Measurements from ENCODE around the gene NPEPL1. TPM values are rescaled to one million over a fixed set of nuclear protein-coding genes. Genes with fewer than 3 reads are reported as not detected.

The NPEPL1 gene, protein sequence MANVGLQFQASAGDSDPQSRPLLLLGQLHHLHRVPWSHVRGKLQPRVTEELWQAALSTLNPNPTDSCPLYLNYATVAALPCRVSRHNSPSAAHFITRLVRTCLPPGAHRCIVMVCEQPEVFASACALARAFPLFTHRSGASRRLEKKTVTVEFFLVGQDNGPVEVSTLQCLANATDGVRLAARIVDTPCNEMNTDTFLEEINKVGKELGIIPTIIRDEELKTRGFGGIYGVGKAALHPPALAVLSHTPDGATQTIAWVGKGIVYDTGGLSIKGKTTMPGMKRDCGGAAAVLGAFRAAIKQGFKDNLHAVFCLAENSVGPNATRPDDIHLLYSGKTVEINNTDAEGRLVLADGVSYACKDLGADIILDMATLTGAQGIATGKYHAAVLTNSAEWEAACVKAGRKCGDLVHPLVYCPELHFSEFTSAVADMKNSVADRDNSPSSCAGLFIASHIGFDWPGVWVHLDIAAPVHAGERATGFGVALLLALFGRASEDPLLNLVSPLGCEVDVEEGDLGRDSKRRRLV
- 24.6 and 28.6 TPM in 2 replicates for total RNA-seq

DNA sequence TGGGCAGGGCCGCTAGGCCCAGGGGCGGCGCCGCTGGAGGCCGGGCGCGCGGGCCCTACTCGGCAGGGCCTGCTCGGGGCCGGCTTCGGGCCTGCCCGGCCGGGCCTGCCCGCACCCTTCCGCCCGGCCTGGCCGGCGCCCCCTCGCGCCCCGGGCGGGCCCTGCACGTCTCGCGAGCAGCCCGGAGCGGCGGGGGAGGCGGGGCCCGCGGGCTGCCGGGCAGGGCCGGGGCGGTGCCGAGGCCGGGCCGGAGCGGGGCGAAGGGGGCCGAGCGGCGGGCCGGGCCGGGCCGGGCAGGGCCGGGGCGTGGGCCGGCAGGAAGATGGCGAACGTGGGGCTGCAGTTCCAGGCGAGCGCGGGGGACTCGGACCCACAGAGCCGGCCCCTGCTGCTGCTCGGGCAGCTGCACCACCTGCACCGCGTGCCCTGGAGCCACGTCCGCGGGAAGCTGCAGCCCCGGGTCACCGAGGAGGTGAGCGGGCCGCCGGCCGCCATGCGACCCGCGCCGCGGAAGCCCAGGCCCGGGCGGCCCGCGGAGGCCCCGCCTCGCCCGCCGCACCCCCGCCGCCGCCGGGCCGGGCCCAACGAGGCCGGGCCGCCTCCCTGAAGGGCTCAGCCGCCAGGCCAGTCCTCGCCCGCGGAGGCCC lies at the start of gene NPEPL1:
NPEPL1 (plus strand) TSS at position 222 of the 647 bp plus-strand sequence; CDS start at position 323, 101 bp downstream.

DNA sequence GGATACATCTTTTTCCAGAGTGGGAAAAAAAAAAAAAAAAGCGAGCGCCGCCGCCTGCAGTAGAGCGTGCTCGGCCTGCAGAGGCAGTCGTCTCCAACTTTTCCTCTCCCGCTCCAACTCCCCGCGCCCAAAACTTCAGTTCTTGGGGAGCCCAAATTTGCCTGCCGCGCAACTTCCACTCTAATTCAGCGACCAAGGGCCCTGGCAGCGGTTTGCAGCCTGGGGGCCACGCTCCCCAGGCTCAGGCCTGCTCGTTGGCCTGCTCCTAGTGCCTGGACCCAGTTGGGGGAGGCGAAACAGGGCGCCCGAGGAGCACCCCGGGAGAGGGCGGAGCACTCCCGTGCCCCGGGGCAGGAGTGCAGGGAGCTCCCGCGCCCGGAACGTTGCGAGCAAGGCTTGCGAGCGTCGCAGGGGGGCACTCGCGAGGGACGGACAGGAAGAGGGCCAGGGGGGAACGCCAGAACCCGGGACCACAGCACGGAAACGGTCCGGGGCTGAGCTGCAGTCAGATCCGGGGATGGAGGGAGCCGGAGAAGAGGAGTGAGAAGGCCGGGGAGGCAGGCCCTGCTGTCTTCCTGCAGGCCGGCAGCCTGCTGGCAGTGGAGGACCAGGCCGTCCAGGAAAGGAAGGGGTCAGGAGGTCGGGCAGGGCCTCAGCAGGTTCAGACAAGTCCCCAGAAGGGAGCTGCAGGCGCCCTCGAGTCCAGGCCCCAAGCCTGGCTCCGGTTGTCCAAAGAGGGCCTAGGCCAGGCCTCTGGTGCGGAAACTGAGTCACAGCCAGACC lies 41.6 kb upstream of the NPEPL1 start, which contains the start of gene STX16:
STX16 (plus strand) TSS at position 508 of the 783 bp plus-strand sequence. CDS start 724 bp downstream, outside the sequence.

Other genes with a start within 250 kb of the NPEPL1 start
- 2.7 and 4.1 TPM in 2 replicates for gene APCDD1L, start 177.4 kb upstream of the NPEPL1 start, total RNA-seq
- 37.4 and 94.4 TPM in 2 replicates for gene STX16, start 41.5 kb upstream of the NPEPL1 start, total RNA-seq
- gene GNAS-AS1, start 158.1 kb downstream of the NPEPL1 start, total RNA-seq, result 0.43 and 0.95 TPM in 2 replicates
- gene GNAS, start 159.9 kb downstream of the NPEPL1 start, total RNA-seq, result 393 and 517 TPM in 2 replicates

All from bronchial smooth muscle cell (primary cell).